GM13976 (cell line): ENCODE data around the gene ARFRP1.
"Not testable (repeated sequence)": the region's sequence is repeated elsewhere in the genome, so short reads cannot be mapped to it uniquely, and the experiment has no call there.

Experiments used
- DNase-seq: peaks from one replicate; pipeline ENCODE4 v3.0.0; 2012; ENCODE audit warnings: low spot score
- in situ Hi-C: fragments of 300-500 bp; cut with MboI; formaldehyde crosslinking; loops from one replicate; pipeline ENCODE4 v1.12.0; 2022; ENCODE audit warnings: low sequenced_read_pairs, mixed read lengths, inconsistent platforms; ENCODE audit not compliant: unreplicated experiment
- TF ChIP-seq, protein P1 (sequence below): IDR thresholded peaks from 2 replicates; pipeline ENCODE4 v1.5.1; 2012; ENCODE audit warnings: borderline replicate concordance, mild to moderate bottlenecking; ENCODE audit not compliant: insufficient read depth; ENCODE audit errors: extremely low read depth, missing control alignments, control extremely low read depth

ARFRP1 gene

GRCh38 chr20:63732118-63733095, 24.6 kb upstream of the ARFRP1 start:
- TF ChIP-seq, protein P1, sequence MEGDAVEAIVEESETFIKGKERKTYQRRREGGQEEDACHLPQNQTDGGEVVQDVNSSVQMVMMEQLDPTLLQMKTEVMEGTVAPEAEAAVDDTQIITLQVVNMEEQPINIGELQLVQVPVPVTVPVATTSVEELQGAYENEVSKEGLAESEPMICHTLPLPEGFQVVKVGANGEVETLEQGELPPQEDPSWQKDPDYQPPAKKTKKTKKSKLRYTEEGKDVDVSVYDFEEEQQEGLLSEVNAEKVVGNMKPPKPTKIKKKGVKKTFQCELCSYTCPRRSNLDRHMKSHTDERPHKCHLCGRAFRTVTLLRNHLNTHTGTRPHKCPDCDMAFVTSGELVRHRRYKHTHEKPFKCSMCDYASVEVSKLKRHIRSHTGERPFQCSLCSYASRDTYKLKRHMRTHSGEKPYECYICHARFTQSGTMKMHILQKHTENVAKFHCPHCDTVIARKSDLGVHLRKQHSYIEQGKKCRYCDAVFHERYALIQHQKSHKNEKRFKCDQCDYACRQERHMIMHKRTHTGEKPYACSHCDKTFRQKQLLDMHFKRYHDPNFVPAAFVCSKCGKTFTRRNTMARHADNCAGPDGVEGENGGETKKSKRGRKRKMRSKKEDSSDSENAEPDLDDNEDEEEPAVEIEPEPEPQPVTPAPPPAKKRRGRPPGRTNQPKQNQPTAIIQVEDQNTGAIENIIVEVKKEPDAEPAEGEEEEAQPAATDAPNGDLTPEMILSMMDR, result no peak
- no peak for DNase-seq
- in situ Hi-C loops, result no loop called here

- no peak for DNase-seq
- in situ Hi-C loops, result no loop called here
- TF ChIP-seq, protein P1, result no peak
These were observed 23.6 kb upstream of the ARFRP1 start for GRCh38 chr20:63731410-63731809.

DNA sequence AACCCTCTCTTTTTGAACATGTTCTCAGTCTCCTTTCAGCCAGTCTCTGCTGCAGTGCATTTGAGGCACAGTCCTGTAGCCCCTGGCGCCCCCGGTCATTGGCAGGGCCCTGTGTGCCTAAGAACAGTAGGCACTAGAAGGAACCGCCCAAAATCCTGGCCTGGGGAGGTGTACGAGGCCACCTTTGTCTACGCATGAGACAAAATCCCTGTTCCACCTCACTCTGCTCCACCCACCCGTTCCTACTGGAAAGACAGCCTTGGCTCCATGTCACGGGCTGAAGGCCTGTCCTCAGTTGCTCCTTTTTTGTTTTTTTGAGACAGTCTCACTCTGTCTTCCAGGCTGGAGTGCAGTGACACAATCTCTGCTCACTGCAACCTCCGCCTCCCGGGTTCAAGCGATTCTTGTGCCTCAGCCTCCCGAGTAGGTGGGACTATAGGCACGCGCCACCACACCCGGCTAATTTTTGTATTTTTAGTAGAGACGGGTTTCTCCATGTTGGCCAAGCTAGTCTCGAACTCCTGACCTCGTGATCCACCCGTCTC, 22.5 kb upstream of the ARFRP1 start:
- DNase-seq, in situ Hi-C loops: not testable (repeated sequence)

GRCh38 chr20:63722967-63723622, 15.3 kb upstream of the ARFRP1 start:
- DNase-seq, in situ Hi-C loops: not testable (repeated sequence)

DNA sequence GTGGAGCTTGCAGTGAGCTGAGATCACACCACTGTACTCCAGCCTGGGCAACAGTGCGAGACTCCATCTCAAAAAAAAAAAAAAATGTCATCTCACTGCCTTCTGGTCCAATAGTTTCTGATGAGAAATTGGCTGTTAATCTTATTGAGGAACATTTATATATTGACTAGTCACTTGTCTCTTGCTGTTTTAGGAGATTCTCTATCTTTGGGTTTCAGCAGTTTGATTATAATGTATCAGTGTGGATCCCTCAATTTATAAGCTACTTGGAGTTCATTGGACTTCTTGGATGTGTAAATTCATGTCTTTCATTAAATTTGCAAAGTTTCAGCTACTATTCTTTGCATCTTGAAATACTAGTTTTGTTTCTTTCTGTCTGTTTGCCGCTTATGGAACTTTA, 11.2 kb upstream of the ARFRP1 start:
- DNase-seq, result no peak
- in situ Hi-C loops, result no loop called here
- TF ChIP-seq, protein P1, result no peak

DNA sequence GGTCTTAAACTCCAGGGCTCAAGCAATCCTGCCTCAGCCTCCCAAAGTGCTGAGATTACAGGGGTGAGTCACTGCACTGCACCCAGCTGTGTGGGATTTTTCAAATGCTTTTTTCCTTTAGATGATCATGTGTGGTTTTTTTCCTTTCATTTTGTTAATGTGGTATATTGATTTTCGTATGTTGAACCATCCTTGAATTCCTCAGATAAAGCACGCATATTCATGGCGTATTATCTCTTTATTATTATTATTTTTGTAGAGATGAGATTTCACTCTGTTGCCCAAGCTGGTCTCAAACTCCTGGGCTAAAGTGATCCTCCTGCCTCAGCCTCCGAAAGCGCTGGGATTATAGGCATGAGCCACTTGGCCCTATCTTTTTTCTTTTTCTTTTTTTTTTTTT, 7.1 kb upstream of the ARFRP1 start:
- DNase-seq, result no peak
- TF ChIP-seq, protein P1, result no peak
- in situ Hi-C loops, result no loop called here

DNA sequence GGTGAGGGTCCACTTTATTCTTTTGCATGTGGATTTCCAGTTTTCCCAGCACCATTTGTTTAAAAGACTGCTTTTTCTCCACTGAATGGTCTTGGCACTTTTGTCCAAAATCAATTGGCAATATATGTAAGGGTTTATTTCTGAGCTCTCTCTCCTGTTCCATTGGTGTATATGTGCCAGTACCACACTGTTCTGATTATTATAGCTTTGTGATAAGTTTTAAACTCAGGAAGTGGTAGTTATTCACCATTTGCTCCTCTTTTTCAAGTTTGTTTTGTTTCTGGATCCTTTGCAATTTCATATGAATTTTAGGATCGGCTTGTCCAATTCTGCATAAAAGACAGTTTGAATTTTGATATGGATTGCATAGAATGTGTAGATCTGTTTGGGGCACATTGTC, 4.4 kb upstream of the ARFRP1 start:
- no peak for DNase-seq
- TF ChIP-seq, protein P1, result no peak
- in situ Hi-C loops, result no loop called here
